Measurements from ENCODE around the gene GSK3B. TPM values are rescaled to one million over a fixed set of nuclear protein-coding genes. Genes with fewer than 3 reads are reported as not detected.
A peak's percentile ranks its signal among the peaks of the same experiment; 100 is the strongest.

GSK3B gene
- total and polyA plus RNA-seq, 2 experiments from 2014 or later, result 29.0 to 45.3 TPM

DNA sequence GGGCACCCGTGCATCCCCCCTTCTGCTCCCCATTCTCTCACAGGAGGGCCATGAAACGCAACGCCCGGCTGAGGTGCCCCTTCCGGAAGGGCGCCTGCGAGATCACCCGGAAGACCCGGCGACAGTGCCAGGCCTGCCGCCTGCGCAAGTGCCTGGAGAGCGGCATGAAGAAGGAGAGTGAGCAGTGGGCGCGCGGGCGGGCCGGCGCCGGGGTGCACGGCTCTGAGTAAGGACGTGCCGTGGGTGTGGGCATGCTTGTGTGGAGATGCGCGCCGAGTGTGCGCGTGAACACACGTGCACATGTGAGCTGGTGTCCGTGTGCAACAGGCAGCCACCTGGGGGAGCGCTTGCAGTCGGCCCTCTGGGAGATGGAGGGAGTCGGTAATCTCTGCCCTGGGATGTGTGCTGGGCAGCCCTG lies 284.2 kb downstream of the GSK3B start:
- Histone ChIP-seq H4K20me1 (replicated peaks; ENCODE audit: insufficient read depth) (no peaks in the 10 kb centered on the region), H3K27me3 (ENCODE audit: insufficient read depth) (no peaks in the 10 kb centered on the region), H3K9me2 (ENCODE audit: insufficient read depth) (no peaks in the 10 kb centered on the region), H3K27ac (ENCODE audit: low read depth) (no peak overlapping the region), H3K79me2 (replicated peaks; ENCODE audit: insufficient read depth) (no peaks in the 10 kb centered on the region), H3K4me3 (peak overlapping the region; percentile 76), H2AFZ (peak overlapping the region; percentile 97), H3K4me1 (ENCODE audit: insufficient read depth) (peaks cover 7% of the 10 kb centered on the region; the same call in 1 of the 2 replicates), H3K4me2 (peak overlapping the region; percentile 94), H3F3A (replicated peaks; ENCODE audit: low read depth) (no peaks in the 10 kb centered on the region), H3K36me3 (ENCODE audit: insufficient read depth) (no peaks in the 10 kb centered on the region)
- DNase-seq (ENCODE audit: low spot score) (peak; percentile 64), ATAC-seq (peak; percentile 76)
- Mint-ChIP-seq H3K9me3 (no peaks in the 10 kb centered on the region), H3K27me3 (ENCODE audit: insufficient read depth, low read depth, poor library complexity) (peaks cover 14% of the 10 kb centered on the region), H3K36me3 (ENCODE audit: low read depth) (no peaks in the 10 kb centered on the region), H3K4me3 (peak overlapping the region; percentile 81), H3K27ac (no peak overlapping the region), H3K4me1 (peaks cover 9% of the 10 kb centered on the region; the same call in 2 of the 3 replicates)
- TF ChIP-seq STAT1 (IDR thresholded peaks at IDR 0.05; ENCODE audit: unreplicated experiment) (no peak), NANOG (IDR thresholded peaks at IDR 0.05; ENCODE audit: borderline replicate concordance) (no peak), EZH2 (IDR thresholded peaks at IDR 0.05; ENCODE audit: low read depth, unreplicated experiment) (no peak), ZNF331 (CRISPR knock-in tag; IDR thresholded peaks at IDR 0.05; ENCODE audit: low read depth) (no peak)
- TF ChIP-seq, protein P1, sequence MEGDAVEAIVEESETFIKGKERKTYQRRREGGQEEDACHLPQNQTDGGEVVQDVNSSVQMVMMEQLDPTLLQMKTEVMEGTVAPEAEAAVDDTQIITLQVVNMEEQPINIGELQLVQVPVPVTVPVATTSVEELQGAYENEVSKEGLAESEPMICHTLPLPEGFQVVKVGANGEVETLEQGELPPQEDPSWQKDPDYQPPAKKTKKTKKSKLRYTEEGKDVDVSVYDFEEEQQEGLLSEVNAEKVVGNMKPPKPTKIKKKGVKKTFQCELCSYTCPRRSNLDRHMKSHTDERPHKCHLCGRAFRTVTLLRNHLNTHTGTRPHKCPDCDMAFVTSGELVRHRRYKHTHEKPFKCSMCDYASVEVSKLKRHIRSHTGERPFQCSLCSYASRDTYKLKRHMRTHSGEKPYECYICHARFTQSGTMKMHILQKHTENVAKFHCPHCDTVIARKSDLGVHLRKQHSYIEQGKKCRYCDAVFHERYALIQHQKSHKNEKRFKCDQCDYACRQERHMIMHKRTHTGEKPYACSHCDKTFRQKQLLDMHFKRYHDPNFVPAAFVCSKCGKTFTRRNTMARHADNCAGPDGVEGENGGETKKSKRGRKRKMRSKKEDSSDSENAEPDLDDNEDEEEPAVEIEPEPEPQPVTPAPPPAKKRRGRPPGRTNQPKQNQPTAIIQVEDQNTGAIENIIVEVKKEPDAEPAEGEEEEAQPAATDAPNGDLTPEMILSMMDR (conservative IDR thresholded peaks at IDR 0.05; ENCODE audit: low read depth in 2 of 2), result peak; percentile 42 to 59; a peak in 3 of 4 replicates

DNA sequence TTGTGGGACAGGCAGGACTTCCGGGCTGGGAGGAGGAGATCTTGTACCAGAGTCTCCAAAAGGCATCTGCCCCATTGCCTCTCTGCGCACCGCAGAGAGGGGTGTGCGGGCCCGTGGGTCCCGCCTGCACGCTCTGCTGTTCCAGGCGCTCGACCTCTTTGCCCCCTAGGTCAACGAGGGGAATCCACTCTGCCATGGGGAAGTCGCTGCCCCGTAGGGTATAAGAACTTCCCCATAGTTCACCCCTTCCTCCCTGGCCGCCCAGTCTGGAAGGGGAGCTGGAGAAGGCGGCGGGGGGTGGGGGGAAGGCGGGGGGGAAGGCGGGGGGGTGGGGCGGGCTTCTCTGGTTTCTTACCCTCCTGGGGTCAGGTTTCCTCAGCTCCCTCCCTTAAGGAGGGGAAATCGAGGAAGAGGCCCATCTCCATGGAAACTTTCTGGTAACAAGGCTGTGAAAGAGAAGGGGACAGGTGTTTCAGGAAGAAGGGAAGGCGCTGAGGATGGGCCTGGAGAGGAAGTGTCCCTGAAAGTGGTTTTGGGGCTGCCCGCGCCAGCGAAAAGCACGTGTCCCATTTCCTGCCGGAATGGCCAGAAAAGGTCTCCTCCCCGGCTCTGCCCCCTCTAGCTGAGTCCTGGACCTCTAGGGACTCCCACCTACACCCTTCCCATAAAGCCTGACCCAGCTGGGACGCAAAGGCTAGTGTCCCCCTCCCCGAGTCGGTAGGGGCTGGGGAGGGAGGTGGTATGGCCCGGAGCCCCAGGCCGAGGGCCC lies 284.8 kb downstream of the GSK3B start:
- Histone ChIP-seq H3K4me1 (ENCODE audit: insufficient read depth) (peaks cover 7% of the 10 kb centered on the region; the same call in 1 of the 2 replicates), H3K27ac (ENCODE audit: low read depth) (no peak overlapping the region), H4K20me1 (replicated peaks; ENCODE audit: insufficient read depth) (no peaks in the 10 kb centered on the region), H3F3A (replicated peaks; ENCODE audit: low read depth) (no peaks in the 10 kb centered on the region), H3K4me2 (peak overlapping the region; percentile 94), H3K9me2 (ENCODE audit: insufficient read depth) (no peaks in the 10 kb centered on the region), H3K79me2 (replicated peaks; ENCODE audit: insufficient read depth) (no peaks in the 10 kb centered on the region), H2AFZ (peak overlapping the region; percentile 97), H3K36me3 (ENCODE audit: insufficient read depth) (no peaks in the 10 kb centered on the region), H3K27me3 (ENCODE audit: insufficient read depth) (no peaks in the 10 kb centered on the region), H3K4me3 (peak overlapping the region; percentile 76)
- H3K9me3 Mint-ChIP-seq, result no peaks in the 10 kb centered on the region
- TF ChIP-seq STAT1 (IDR thresholded peaks at IDR 0.05; ENCODE audit: unreplicated experiment) (no peak), POLR2AphosphoS5 (IDR thresholded peaks at IDR 0.05; ENCODE audit: low read depth) (no peak; the same call in 1 of the 2 replicates), CREB1 (CRISPR knock-in tag; IDR thresholded peaks at IDR 0.05; ENCODE audit: low read depth) (no peak)
- TF ChIP-seq, protein P2, sequence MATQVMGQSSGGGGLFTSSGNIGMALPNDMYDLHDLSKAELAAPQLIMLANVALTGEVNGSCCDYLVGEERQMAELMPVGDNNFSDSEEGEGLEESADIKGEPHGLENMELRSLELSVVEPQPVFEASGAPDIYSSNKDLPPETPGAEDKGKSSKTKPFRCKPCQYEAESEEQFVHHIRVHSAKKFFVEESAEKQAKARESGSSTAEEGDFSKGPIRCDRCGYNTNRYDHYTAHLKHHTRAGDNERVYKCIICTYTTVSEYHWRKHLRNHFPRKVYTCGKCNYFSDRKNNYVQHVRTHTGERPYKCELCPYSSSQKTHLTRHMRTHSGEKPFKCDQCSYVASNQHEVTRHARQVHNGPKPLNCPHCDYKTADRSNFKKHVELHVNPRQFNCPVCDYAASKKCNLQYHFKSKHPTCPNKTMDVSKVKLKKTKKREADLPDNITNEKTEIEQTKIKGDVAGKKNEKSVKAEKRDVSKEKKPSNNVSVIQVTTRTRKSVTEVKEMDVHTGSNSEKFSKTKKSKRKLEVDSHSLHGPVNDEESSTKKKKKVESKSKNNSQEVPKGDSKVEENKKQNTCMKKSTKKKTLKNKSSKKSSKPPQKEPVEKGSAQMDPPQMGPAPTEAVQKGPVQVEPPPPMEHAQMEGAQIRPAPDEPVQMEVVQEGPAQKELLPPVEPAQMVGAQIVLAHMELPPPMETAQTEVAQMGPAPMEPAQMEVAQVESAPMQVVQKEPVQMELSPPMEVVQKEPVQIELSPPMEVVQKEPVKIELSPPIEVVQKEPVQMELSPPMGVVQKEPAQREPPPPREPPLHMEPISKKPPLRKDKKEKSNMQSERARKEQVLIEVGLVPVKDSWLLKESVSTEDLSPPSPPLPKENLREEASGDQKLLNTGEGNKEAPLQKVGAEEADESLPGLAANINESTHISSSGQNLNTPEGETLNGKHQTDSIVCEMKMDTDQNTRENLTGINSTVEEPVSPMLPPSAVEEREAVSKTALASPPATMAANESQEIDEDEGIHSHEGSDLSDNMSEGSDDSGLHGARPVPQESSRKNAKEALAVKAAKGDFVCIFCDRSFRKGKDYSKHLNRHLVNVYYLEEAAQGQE (IDR thresholded peaks at IDR 0.05; ENCODE audit: unreplicated experiment), result no peak
- H3K36me3 Mint-ChIP-seq (ENCODE audit: low read depth), result no peaks in the 10 kb centered on the region
- H3K27me3 Mint-ChIP-seq (ENCODE audit: insufficient read depth, low read depth, poor library complexity), result peaks cover 14% of the 10 kb centered on the region
- H3K27ac Mint-ChIP-seq, result no peak overlapping the region
- H3K4me1 Mint-ChIP-seq, result peaks cover 9% of the 10 kb centered on the region; the same call in 2 of the 3 replicates
- ATAC-seq (peak; percentile 49), DNase-seq (ENCODE audit: low spot score) (peak; percentile 73)
- H3K4me3 Mint-ChIP-seq, result peak overlapping the region; percentile 81; the same call in 2 of the 3 replicates

Measured in GM23338 (cell line).